Frontal cortex (tissue), 4 donors: ENCODE results near the gene VTI1A. TPM values are rescaled to one million over a fixed set of nuclear protein-coding genes. Genes with fewer than 3 reads are reported as not detected.
"Not testable (repeated sequence)": the region's sequence is repeated elsewhere in the genome, so short reads cannot be mapped to it uniquely, and the experiment has no call there.

ENCODE experiments used
- DNase-seq, 2 donors: peaks; one replicate each; pipeline ENCODE4 v3.0.0; 2012; ENCODE audit warnings: low spot score in 2 of 2
- FAIRE-seq: peaks from 2 replicates; lab custom pipeline; 2012; peaks lifted over from hg19 to GRCh38; lab: Jason Lieb, UNC
- total RNA-seq: library from RNA; depleted of rRNA; stranded (reverse); fragments of >200 nt; gene quantifications from one replicate; pipeline ENCODE4 v1.2.3, GENCODE V29; 2014
- donor health status: control.
- donor health status: control.
- donor health status: control.

The VTI1A gene
- total RNA-seq, 1 donor from 2014 or later = 48.1 TPM

DNA sequence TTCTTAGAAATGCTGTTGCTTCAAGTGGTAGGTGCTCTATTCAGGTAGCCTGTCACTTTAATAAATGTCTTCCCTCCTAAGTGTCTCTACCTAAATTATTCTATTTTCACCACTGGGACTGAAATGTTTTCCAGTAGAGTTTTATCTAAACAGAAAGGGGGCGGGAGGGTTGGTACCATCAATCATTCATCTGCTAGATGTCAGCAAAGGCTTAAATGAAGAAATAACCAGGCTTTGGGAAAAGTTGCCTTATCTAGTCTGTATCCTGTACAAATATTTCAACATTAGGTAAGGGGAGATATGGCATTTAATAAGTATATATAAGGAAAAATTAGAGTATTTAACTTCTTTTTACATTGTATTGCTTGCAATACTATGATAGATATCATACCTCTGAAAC, 51.8 kb downstream of the VTI1A start:
- FAIRE-seq = no peak
- no peak for DNase-seq

DNA sequence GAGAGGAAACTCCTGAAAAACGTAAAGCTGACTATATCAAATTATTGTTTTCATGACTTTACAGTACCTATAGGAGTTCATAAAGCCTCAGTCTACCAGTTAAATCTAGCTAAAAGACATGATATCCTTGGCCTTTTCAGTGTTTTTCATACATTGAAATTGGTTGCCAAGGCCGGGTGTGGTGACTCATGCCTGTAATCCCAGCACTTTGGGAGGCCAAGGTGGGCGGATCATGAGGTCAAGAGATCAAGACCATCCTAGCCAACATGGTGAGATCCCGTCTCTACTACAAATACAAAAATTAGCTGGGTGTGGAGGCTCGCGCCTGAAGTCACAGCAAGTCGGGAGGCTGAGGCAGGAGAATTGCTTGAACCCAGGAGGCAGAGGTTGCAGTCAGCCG, 53.0 kb downstream of the VTI1A start:
- not testable (repeated sequence) for FAIRE-seq, DNase-seq

DNA sequence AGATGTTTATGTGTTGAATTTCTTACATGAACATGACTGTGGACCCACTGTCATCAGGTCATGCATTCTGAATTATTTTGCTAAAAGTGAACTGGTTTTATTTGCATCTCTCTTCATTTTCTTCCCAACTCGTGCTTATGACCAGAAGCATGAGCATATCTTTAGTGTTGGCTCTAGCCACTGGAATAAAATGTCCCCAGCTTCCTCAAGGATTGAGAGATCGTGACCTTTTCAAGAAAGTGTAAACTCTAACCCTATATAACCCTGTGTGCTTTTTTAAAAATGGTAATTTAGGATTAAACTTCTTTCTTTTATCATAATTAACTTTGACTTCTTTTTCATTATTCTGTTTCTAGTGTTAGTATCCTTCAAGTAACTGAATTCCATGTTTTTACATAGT, 55.5 kb downstream of the VTI1A start:
- FAIRE-seq = no peak

DNA sequence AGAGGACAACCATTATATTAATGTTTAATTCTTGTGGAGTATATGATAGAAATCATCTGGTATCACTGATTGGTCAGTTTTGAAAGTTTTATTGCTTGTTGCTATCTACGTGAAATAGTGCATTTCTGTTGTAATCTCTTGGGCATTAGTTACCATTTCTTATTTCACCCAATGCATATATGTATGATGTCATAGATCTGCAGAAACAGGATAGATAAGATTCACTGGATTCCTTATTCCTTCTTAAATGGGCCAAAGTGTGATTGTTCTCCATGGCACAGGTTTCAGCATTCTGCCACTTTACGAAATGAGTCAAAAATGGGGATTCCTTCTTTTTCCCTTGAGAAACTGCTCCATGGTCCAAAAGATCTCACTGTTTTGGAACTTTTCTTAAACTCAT, 56.6 kb downstream of the VTI1A start:
- no peak for FAIRE-seq
- DNase-seq = no peak

More for the DNA sequence above, 55.5 kb downstream of the VTI1A start:
- DNase-seq = no peak

DNA sequence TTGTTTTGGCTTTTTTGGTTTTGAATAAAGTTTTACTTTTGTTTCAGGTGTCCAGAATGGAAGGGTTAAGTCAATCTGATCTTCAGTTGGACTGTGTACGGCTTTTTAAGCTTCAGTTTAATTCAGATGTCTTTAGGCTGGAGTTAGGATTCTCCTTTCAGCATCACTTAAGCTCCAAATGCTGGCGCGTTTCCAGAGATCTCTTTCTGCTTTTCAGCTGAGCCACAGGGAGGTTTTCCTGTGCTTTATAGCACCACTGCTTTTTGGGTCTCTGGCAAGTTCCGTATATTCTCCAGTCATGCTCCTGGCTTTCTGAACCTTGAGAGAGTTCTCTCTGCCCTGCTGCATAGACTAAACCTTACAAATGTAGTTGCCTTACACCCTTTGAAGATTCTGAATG, 60.0 kb downstream of the VTI1A start:
- no peak for FAIRE-seq
- DNase-seq = no peak

DNA sequence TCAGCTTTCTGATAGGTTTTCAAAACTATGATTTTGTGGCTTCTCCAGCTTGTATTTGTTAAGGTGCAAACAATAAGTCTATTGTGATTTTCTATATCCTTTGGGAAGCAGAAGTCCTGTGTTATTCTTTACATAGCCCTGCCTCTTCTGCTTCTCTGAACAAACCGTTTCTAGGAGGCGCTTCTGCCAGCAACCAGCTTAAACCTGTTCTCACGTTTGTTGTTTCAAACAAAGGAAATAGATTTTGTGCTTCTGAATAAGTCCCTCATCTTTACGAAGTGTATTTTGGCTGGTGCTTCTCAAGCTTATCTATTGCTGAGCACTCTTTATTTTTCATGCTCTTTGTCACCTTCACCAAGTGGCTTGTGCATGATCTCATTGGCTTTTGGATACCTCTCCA, 61.0 kb downstream of the VTI1A start:
- no peak for DNase-seq
- no peak for FAIRE-seq

DNA sequence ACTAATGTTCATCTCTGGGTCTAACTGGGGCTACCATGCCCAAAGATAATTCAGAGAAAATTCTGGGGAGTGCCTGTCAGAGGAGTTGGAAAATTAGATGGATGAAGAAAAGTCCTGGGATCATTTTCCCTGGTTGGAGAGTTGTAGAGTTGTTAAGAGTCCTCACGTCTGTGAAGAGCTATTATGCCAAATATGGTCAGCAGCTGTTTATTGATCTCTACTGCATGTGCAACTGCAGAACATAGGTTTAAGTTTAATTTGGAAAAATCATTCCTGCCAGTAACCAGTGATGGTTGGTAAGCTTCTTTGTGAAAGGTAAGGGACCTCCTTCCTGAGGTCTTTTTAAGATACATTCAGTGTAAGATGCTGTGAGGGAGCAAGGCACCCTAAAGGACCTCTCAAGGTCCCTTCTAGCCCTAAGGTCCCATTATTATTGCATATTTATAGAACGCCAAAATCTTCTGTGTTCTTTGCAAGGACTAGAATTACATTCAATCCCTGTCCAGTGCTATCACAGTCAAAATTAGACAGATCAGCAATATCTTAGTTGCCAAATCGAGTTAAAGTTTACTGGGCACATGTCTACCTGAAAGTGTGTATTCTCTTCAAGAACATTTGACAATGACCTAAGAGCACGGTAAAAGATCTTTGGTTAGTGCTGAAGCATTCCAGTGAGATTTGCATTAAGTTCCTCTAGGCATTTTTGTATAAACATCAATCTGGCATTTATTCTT, 62.7 kb downstream of the VTI1A start:
- FAIRE-seq = no peak
- no peak for DNase-seq

DNA sequence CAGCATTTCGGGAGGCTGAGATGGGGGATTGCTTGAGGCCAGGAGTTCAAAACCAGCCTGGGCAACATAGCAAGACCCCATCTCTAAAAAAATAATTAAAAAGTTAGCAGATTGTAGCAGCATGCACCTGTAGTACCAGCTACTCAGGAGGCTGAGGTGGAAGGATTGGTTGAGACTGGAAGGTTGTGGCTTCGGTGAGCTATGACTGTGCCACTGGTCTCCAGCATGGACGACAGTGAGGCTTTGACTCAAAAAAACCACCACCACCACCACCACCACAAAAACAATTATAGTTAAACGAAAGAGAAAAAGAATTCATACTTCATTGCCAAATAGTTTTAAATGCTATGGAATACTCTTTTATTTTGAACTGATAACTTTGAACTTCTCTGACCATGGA, 63.4 kb downstream of the VTI1A start:
- no peak for DNase-seq
- FAIRE-seq = no peak

DNA sequence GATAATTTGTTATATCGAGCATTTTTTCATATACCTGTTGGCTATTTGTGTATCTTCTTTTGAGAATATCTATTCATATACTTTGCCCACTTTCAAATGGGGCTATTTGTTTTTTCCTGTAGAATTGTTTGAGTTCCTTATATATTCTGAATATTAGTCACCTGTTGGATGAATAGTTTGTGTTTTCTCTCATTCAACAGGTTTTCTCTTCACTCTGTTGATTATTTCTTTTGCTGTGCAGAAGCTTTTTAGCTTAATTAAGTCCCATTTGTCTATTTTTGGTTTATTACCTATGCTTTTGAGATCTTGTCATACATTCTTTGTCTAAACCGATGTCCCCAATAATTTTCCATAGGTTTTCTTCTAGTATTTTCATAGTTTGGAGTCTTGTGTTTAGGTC, 65.3 kb downstream of the VTI1A start:
- FAIRE-seq = no peak

DNA sequence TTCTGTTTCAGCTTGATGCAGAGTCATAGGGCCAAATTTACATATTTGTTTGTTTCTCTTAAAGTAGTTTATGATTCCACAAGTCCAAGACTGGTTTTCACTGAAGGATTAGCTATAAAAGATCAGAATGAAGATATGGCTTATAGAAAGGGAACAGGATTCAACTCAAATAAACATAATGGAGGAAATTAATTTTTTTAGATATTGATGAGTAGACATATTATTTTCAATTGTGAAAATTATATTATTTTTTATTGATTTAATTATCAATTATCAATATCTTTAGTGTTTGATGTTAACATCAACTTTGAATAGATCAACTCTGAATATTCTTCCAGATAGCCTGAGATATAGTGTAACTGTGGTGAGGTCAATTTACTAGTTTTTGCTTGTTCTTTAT, 68.1 kb downstream of the VTI1A start:
- DNase-seq = no peak
- peak; percentile 49 for FAIRE-seq

More for the DNA sequence above, 65.3 kb downstream of the VTI1A start:
- DNase-seq = no peak

DNA sequence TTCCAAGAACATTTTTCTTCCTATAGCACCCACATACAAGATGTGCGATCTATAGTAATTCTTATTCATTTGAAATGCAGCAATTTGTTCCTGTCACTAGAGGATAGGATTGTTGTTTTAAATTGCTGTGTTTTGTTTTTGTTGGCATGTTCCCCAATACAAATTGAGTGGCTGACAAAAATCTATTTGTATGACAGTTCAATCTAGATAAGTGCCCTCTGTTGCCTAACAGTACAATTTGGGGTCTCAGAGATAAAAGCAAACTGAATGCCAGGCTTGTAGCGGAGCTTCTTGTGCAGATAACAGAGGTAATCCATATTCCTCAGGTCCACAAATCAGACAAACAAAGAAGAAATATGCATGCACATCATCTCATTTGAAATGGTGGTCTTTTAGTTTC, 68.8 kb downstream of the VTI1A start:
- no peak for FAIRE-seq

DNA sequence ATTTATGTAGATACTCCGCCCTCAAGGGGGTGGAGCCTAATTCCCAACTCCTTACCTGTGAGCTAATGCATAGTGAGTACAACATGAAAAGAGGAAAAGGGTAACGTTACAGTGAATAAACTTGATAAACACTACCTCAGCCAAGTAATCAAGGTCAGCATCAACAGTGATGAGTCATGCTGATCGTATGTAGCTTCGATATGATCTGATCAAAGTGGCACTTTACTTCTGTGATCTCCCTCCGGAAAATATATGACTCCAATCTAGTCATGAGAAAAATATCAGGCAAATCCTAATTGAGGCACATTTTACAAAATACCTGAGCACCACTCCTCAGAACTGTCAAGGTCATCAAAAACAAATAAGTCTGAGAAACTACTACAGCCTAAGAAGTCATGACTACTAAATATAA, 70.4 kb downstream of the VTI1A start:
- DNase-seq = no peak
- no peak for FAIRE-seq

More for the DNA sequence above, 68.8 kb downstream of the VTI1A start:
- DNase-seq = no peak

DNA sequence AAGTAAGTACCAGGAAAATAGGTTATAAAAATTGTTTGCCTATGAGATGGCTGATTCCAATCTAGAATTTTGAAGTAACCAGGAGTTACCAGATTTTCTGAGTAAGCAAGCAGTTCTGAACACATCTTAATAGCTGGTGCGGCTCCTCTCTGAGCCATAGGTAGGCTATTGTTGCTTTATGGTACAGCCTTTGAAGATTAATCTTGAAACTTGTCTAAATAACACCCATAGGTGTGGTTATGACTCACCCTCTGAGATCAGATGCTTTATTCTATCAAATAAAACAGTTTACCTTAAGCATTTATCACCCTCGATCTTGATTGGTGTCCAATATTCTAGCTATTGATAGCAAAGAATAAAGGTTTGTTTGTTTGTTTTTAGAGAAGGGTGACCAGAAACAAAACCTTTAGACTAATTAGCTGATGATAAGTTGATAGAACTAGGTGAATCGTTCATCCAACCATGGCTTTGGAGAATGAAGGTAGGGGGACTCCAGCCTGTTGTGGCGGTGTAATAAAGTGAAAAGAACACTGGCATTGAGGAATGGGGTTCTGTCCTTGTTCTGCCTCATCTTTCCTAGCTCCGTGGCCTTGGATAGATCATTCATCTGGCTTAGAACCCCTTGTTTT, 72.2 kb downstream of the VTI1A start:
- no peak for DNase-seq
- no peak for FAIRE-seq

DNA sequence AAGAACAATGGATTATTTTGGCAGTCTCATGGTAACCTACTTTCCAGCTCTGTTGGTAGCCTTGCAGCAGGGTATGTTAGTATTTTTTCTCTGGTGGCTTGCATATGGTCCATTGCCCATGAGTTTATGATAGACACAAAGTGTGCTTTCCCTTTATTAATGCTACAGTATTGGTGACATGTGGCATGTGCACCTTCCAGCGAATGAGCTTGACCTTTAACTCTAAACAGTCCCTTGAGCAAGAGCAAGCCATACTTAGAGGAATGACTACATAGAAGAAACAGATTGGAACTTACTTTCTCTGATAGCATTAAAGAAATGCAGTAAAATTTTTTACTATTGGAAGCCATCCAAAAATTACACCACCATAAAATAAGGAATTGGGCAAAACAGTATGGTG, 73.9 kb downstream of the VTI1A start:
- DNase-seq (no peak), FAIRE-seq (no peak)

DNA sequence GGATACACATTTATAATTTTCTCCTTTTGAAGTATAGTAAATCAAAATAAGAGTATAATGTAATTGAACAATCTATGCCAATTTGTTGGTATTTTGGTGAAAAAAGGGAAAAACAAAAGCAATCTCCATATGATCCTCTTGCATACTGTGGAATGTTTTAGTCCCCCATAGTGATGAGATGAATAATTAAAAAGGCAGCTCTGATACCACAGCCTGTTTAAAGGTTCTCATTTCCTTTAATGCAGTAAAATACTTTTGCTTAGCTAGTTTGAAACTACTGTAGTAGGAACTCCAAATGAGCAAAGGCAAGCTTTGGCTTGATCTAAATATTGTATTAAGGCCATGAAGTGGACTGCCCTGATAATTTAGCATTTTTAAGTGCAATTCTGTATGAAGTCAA, 77.6 kb downstream of the VTI1A start:
- FAIRE-seq (no peak), DNase-seq (no peak)

DNA sequence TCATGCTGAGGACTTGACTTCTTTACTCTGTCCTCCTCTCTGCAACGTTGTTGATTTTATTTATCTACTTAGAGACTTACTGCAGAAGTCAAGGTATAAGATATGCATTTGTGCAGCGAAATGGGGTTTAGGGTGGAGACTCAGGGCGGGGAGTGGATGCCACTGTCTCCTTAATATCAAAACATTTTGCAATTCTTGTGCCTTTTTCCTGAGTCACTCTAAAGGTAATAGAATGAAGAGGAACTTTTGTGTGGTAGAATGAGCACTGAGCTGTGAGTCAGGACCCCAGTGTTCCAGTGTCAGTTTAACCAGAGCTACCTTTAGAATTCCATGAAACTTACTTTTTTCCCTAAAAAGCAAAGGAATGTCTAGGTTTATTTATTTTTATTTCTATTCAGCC, 78.2 kb downstream of the VTI1A start:
- DNase-seq (no peak), FAIRE-seq (no peak)

DNA sequence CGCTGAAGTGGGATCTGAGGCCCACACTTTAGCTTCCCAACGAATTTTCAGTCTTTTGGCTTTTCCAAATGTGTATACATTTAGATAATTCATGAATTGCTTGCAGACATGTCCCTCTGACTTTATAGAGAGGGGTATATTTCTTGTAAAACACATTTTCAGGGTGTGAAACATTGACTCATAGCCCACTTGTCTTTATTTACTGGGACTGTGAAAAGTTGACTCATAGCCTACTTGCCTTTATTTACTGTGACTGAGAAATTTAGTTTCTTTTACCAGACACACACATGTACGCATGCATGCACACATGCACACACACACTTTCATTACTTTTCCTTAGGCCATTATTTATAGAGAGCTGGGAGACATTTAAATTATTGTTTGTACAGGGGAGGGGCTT, 79.1 kb downstream of the VTI1A start:
- FAIRE-seq = no peak
- no peak for DNase-seq

DNA sequence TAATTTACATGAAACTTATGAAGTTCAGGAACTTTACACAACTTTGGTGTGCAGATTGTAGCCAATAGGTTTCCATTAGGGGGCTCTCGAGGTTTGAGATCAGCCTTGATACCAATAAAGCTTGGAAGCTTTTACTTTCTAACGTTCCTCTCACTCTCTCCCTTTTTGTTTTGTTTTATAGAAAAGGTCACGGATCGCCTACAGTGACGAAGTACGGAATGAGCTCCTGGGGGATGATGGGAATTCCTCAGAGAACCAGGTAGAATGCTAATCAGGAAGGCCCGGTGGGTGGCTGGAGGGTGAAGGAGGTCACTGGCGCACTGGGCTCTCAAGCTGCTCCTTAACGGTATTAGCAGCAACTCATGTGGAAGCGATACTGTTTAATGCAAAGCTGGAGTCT, 79.9 kb downstream of the VTI1A start:
- FAIRE-seq (no peak), DNase-seq (no peak)

DNA sequence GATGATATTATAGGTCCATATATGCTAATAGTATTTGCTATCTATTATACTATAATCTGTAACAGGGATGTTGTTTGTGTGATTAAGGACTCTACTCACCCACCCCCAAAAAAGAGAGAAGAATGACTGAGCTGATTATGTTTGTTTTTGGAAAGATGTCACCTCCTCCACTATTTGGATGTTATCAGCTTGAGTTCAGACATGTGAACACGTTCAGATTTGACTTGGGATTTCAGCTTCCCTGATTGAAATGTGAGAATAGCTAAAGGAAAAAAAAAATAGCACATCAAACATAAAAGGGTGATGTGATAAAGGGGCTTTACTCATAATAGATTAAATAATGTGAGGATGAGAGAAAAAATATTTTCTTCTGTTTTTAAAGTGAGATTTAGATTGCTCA, 81.2 kb downstream of the VTI1A start:
- DNase-seq = no peak
- no peak for FAIRE-seq

DNA sequence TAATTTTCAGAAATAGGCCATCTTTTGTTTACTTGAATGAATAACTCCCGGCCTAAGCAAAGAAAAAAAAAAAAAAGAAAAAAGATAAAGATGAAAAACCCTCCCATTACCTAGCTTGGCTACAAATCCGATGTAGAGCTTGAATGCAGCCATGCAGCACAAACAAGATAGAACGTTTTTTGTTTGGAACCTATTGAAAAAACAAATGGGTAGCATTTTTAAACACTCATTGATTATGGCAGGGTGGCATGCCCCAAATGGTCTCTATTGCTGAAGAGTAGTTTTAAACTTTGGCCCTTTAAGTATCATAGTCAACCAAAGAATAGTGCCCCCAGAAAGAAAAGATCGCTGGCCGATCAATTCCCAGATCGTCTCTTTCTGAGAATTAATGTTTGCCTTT, 84.4 kb downstream of the VTI1A start:
- FAIRE-seq = no peak
- DNase-seq = no peak

DNA sequence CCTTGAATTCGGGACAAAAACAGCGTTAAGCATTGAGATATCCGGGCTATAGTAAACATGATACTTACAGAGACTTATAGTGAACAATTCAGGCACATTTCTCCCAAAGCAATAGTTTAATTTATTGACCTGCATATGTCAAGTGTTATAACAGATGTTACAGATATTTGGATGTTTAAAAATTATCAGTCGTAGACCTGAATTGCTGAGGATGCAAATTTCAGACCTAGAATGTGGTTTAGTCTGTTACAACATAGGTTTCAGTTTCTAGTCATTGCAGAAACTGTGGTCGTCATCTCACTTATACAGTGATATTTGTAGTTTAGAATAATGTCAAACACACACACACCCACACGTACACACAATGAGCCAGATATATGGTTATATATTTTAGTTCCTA, 85.2 kb downstream of the VTI1A start:
- DNase-seq (no peak), FAIRE-seq (no peak)

DNA sequence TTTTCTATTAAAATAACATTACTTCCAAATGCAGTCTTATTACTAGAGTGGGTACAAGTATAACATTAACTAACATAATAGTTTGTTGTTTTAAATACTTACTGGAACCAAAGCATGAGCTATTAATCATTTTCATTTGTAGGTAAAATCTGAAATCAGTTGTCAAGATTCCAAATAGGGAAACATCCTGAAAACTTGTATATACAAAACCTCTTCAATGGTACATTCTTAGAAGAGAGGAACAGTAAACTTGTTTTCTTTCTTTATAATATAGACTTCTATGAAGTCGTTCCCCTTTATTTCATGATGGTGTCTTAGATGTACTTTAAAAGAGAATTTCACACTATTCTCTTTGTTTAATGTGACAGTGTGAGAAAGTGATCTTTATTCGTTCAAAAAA, 85.9 kb downstream of the VTI1A start:
- no peak for DNase-seq
- no peak for FAIRE-seq
